ENCODE measurements around the gene TARDBP. TPM values are rescaled to one million over a fixed set of nuclear protein-coding genes. Genes with fewer than 3 reads are reported as not detected.
"Not testable (repeated sequence)": the region's sequence is repeated elsewhere in the genome, so short reads cannot be mapped to it uniquely, and the experiment has no call there.

The TARDBP gene
- total RNA-seq, 1 experiment from 2014 or later: 84.6 TPM

DNA sequence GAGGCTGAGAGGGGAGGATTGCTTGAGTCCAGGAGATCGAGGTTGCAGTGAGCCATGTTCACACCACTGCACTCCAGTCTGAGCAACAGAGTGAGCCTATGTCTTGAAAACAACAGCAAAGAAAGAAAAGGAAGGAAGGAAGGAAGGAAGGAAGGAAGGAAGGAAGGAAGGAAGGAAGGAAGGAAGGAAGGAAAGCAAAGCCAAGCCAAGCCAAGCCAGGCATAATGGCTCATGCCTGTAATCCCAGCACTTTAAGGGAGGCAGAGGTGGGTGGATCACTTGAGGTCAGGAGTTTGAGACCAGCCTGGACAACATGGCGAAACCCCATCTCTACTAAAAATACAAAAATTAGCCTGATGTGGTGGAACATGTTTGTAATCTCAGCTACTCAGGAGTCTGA lies 20.4 kb upstream of the TARDBP start:
- DNase-seq (ENCODE audit: low read depth): not testable (repeated sequence)

DNA sequence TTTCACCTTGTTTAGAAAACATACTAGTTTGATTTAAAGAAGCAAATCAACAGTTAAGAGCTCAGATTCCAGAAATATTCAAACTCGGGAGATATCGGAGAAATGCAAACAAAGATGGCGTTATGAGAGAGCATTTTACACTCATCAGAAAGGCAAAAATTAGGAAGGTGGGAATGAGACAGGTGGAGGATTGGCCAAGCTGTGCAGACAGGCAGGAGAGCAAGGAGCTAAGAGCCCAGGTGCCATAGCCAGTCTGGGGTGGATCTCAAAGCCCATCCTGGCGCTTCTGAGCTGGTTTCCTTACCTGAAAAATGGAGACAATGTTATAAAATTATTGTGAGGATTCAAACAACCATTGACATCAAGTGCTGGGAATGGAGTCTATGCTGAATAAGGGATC lies 19.6 kb upstream of the TARDBP start:
- DNase-seq (ENCODE audit: low read depth): no peak

DNA sequence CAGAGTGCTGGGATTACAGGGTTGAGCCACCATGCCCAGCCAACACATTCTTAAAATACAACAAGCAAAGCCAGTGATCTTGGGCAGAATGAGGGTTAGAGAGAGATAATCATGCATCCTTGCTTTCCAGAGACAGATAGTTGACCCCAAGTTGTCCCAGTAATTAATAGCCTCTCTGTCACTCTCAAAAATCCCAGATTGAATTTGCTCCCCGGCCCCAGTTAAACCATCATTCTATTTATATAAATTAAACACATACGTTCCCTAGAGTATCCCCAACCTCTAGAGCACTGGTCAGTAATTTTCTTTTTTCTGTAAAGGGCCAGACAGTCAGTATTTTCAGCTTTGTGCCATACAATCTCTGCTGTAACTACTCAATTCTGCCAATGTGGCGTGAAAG lies 16.4 kb upstream of the TARDBP start:
- DNase-seq (ENCODE audit: low read depth): no peak

DNA sequence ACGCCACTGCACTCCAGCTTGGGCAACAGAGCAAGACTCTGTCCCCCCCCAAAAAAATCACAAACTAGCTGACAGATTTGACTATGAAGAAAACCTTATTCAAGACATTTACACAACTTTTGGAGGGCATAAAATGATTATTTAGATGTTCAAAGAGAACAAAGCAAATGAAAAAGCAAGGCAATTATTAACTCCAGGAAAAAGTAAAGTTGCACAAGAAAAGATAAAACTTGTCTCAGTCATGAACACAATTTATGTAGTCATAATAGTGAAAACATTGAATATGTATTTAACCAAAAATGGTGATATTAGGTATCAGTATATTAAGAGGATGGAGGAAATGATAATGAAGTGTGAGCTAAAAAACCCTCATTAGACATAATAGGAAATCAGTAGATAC lies 11.9 kb upstream of the TARDBP start:
- DNase-seq (ENCODE audit: low read depth): no peak

DNA sequence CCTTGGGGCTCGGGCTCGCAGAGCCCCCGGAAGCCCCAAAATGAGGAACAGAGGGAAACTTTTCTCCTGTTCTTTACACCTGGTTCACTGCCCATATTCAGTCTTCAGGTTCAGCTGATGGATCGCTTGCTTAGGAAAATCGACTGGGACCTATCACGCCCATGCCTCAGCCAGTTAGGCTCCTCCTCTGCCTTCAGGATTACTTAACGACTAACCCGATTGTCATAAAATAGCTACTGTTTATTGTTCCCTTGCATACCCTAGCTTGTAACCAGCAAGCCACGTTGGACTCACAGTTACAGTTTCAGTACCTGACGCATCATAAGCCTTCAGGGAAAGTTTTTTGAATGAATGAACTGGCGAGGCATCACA lies 692 bp downstream of the TARDBP start:
- DNase-seq (ENCODE audit: low read depth): no peak

DNA sequence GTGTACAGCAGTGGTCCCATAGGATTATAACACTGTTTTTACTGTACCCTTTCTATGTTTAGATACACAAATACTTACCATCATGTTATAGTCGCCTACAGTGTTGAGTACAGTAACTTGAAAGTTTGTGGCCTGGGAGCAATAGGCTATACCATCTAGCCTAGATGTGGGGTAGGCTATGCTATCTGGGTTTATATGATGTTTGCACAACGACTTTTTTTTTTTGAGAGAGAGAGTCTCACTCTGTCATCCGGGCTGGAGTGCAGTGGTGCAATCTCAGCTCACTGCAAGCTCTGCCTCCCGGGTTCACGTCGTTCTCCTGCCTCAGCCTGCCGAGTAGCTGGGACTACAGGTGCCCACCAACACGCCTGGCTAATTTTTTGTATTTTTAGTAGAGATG lies 6.9 kb downstream of the TARDBP start:
- not testable (repeated sequence) for DNase-seq (ENCODE audit: low read depth)

DNA sequence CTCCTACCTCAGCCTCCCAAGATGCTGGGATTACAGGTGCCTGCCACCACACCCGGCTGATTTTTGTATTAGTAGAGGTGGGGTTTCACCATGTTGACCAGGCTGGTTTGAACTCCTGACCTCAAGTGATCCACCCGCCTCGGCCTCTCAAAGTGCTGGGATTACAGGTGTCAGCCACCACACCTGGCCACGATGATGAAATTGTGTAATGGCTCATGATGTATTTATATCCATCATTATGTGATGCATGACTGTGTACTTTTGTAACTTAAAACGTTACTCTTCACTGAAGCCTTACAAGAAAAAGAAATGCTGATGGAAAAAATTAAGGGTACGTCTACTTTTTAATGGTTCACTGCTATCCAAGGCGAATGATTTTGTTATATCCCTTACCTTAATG lies 7.5 kb downstream of the TARDBP start:
- no peak for DNase-seq (ENCODE audit: low read depth)

DNA sequence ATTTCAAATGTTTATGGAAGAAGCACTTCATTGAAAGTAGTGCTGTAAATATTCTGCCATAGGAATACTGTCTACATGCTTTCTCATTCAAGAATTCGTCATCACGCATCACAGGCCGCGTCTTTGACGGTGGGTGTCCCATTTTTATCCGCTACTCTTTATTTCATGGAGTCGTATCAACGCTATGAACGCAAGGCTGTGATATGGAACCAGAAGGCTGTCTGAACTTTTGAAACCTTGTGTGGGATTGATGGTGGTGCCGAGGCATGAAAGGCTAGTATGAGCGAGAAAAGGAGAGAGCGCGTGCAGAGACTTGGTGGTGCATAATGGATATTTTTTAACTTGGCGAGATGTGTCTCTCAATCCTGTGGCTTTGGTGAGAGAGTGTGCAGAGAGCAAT lies 10.7 kb downstream of the TARDBP start:
- DNase-seq (ENCODE audit: low read depth): no peak

DNA sequence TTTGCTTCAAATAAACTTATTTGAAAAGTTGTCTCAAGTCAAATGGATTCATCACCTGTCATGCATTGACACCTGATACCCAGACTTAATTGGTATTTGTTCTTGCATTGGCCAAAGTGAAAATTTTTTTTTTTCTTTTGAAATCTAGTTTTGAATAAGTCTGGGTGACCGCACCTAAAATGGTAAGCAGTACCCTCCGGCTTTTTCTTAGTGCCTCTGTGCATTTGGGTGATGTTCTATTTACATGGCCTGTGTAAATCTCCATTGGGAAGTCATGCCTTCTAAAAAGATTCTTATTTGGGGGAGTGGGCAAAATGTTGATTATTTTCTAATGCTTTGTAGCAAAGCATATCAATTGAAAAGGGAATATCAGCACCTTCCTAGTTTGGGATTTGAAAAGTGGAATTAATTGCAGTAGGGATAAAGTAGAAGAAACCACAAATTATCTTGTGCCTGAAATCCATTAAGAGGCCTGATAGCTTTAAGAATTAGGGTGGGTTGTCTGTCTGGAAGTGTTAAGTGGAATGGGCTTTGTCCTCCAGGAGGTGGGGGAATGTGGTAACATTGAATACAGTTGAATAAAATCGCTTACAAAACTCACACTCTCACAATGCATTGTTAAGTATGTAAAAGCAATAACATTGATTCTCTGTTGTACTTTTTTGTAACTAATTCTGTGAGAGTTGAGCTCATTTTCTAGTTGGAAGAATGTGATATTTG lies 11.9 kb downstream of the TARDBP start:
- DNase-seq (ENCODE audit: low read depth): no peak

DNA sequence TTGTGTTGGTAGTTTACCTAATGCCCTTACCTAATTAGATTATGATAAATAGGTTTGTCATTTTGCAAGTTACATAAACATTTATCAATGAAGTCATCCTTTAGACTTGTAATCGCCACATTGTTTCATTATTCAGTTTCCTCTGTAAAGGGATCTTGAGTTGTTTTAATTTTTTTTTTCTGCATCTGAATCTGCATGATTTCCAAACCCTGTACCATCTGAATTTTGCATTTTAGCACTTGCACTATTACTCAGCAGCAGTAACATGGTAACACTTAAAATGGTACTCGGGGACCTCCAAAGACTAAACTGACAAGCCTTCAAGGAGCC lies 12.4 kb downstream of the TARDBP start:
- DNase-seq (ENCODE audit: low read depth): no peak

DNA sequence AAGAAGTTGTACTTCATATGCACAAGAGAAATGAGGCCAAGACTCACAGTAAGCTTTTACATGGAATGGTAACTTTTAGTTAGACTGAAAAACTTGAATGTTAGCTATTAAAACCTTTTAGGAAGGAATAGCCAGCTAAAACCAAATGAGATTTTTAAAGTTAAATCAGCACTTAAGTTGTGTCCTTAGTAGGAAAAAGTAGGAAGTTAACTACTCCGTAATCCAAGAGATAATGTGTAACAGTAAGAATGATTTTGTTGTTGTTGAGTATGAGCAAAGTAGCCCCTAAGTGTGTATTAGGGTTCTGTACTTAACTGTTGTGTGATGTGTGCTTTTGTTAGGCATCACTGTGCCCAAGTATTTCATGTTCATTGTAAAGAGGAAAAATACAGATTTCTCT lies 13.2 kb downstream of the TARDBP start:
- no peak for DNase-seq (ENCODE audit: low read depth)

DNA sequence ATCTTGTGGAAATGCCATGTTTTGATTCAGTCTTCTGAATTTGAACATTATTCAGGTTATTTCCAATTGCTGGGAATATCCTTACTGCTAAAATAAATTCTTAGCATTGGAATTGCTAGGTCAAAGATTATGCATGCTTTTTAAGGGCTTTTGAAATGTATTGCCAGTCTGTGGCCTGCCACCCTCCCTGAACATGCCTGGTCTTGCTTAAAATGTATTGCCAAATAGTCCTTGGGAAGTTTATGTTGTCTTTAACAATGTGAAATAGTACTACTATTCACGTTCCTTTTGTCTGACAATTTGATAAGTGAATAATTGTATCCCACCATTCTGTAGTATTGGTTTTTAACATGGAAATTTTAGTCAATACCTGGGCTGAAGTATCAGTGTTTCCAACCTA lies 13.6 kb downstream of the TARDBP start:
- no peak for DNase-seq (ENCODE audit: low read depth)

DNA sequence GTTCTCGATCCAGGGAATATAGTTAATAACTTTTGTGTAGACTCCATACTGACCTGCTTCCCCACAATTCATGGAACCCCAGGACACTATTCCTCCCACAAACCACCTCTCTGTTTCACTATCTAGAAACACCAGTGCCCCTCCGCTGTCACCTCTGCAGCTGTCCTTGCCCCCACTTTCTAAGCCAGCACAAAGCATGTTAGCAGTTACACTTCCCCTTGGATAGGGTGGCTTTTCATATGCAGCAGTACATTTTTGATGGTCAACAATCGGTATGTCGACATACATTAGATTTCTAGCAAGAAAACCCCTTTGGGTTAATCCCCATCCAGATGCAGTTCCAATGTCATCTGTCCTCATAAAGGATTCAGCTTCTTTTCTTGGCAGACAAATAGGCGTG lies 14.4 kb downstream of the TARDBP start:
- no peak for DNase-seq (ENCODE audit: low read depth)

DNA sequence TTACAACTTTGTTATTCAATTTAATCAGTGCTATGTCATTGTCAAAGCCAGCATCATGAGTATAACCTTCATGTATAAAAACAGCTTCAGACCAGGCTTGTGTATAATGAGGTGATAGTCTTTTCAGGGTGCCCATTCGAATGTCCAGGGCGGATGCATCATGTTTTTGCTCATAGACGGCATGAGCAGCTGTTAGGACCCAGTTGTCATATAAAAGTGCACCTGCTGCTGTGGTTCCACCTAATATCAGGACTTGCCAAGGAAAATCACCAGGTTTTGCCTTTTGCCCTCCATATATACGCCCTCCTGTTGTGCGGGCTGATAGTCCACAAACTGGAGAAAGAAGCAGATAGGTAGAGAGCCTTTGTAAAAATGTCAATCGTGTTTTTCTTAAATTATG lies 14.9 kb downstream of the TARDBP start:
- no peak for DNase-seq (ENCODE audit: low read depth)

DNA sequence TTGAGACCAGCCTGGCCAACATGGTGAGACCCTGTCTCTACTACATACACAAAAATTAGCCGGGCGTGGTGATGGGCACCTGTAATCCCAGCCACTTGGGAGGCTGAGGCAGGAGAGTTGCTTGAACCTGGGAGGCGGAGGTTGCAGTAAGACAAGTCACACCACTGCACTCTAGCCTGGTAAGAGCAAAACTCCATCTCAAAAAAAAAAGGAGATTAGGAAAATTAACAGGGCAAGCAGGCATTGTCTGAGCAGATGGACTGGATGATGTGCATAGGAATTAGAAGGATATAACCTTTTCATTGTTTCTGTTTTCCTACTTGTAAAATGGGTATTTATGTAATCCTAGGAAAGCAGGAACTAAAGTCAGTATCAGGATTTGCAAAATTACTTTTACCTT lies 15.6 kb downstream of the TARDBP start:
- DNase-seq (ENCODE audit: low read depth): no peak

DNA sequence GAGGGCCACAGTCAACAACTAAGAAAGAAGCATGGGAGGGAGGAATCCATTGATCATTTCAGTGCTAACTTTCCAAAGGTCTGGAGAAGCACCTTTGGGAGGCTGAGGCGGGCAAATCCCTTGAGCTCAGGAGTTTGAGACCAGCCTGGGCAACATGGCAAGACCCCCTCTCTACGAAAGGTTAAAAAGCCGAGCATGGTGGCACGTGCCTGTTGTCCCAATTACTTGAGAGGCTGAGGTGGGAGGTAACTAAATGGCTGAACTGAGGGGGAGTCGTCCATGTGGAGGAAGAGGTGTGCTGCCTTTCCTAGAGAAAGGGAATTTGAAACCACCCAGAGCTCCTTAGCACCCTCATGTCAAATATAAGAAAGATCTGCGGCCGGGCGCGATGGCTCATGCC lies 18.4 kb downstream of the TARDBP start:
- no peak for DNase-seq (ENCODE audit: low read depth)

DNA sequence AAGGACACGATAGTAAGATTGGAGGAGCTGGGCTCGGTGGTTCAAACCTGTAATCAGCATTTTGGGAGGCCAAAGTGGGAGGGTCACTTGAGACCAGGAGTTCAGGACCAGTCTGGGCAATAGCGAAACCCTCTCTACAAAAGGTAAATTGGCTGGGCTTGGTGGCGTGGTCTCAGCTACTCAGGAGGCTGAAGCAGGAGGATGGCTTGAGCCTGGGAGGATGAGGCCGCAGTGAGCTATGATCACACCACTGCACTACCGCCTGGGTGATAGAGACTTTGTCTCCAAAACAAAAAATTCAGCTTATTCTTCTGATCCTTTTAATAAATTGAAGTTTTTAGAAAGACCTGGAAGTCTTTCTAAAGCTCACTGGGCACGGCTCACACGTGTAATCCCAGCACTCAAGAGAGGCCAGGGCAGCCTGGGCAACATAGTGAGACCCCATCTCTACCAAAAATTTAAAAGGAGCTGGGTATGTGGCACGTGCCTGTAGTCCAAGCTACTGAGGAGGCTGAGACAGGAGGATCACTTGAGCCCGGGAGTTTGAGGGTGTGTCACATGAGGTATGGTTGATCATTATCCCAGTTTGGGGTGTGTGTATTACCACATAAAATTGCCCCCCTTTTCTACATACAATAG lies 19.3 kb downstream of the TARDBP start:
- DNase-seq (ENCODE audit: low read depth): no peak

DNA sequence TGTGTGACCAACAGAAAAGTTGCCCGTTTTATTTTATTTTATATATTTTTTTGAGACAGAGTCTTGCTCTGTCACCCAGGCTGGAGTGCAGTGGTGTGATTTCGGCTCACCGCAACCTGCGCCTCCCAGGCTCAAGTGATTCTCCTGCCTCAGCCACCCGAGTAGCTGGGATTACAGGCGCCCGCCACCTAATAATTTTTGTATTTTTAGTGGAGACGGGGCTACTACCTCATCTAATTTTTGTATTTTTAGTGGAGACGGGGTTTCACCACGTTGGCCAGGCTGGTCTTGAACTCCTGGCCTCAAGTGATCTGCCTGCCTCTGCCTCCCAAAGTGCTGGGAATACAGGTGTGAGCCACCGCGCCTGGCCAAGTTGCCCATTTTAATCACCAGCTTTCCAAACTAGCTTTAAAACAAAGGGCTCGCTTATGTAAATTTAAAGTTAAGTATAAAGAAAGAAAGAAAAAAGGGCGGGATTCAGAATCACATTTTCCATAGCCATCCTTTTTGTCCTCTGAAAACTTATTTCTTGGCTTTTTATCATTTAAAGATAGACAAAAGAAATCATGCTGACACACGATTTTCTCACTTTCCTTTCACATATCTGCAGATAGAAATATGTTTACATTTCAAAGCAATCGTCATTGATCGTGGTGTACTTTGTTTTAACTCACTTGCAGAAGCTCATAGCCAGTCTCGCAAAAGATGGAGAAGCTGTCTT lies 24.7 kb downstream of the TARDBP start:
- DNase-seq (ENCODE audit: low read depth): not testable (repeated sequence)

DNA sequence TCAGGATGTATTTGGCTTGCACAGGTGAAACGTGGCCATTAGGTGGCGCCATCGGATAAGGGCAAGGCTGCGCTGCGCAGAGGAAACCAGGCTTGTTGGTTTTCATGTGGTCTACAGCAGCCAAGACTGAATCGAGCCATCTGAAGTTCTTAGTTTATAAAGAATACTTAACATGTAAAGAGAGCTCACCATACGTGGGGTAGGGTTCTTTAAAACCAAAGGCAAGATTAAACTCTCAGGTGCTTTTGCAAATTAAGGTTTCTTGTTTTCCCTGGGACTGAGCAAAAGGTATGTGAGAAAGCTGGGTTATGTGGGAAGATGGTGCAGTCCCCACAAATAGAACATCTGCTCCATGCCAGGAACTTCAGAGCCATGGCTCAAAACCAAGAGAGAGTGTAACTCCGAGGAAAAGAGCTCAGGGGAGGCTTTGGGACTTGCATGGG lies 25.3 kb downstream of the TARDBP start:
- DNase-seq (ENCODE audit: low read depth): peak; percentile 76

DNA sequence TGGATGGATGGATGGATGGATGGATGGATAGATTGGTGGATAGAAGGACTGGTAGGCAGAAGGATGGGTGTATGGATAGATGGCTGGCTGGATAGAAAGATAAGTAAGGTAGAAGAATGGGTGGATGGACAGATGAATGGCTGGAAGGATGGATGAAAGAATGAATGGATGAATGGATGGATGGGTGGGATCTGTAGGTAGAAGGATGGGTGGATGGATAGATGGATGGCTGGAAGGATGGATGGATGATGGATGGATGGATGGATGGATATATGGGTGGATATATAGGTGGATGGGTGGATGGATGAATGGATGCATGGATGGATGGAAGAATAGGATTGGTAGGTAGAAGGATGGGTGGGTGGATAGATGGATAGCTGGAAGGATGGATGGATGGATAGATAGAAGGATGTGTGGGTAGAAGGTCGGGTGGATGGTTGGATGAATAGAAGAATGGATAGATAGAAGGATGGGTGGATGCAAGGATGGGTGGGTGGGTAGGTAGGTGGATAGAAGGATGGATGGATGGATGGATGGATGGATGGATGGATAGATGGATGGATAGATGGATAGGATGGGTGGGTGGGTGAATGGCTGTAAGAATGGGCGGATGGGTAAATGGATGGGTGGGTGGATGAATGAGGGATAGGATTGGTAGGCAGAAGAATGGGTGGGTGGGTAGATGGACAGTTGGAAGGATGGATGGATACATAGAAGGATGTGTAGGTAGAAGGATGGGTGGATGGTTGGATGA lies 27.1 kb downstream of the TARDBP start:
- DNase-seq (ENCODE audit: low read depth): no peak

DNA sequence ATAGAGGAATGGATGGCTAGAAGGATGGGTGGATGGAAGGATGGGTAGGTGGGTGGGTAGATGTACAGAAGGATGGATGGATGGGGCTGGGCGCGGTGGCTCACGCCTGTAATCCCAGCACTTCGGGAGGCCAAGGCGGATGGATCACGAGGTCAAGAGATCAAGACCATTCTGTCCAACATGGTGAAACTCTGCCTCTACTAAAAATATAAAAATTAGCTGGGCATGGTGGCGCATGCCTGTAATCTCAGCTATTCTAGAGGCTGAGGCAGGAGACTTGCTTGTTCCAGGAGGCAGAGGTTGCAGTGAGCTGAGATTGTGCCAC lies 27.6 kb downstream of the TARDBP start:
- DNase-seq (ENCODE audit: low read depth): not testable (repeated sequence)

DNA sequence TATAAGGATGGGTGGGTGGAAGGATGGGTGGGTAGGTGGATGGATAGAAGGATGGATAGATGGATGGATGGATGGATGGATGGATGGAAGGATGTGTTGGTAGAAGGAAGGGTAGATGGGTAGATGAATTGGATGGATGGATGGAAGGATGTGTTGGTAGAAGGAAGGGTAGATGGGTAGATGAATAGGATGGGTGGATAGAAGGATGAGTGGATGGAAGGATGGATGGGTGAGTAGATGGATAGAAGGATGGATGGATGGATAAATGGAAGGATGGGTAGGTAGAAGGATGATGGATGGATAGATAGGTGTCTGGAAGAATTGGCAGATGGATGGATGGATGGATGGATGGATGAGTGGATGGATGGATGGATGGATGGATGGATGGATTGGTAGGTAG lies 28.6 kb downstream of the TARDBP start:
- no peak for DNase-seq (ENCODE audit: low read depth)

Measured in HT1080 (cell line).